ENCODE data around the gene SLC6A20. TPM values are rescaled to one million over a fixed set of nuclear protein-coding genes. Genes with fewer than 3 reads are reported as not detected.

The SLC6A20 gene
- total RNA-seq, 1 donor from 2014 or later: not detected

DNA sequence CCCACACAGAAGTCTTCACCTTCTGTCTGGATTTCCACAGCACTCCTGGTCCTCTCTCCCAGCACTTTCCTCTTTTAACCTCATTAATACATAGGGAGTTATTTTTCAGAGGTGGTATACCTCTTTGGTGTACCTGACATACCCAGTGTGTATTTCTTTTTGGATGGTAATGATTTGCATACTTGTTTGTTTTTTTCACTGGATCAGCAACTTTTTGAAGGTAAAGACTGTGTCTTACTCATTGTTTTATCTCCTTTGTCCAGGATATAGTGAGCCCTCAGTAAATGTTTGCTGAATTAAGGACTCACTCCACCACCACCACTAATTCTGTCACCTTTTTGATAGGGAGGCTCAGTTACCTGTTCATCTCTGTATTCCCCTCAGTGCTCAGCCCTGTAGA is 55.1 kb downstream of the SLC6A20 start:
- no peaks in the 10 kb centered on the region for H3K27me3 Mint-ChIP-seq (ENCODE audit: low read depth)
- no peak for DNase-seq (ENCODE audit: low spot score in 2 of 2, unreplicated experiment in 2 of 2)
- H3K9me3 Mint-ChIP-seq: no peaks in the 10 kb centered on the region
- no peaks in the 10 kb centered on the region for H3K4me1 Mint-ChIP-seq
- no peak overlapping the region for H3K27ac Mint-ChIP-seq
- H3K4me3 Mint-ChIP-seq: no peak overlapping the region
- peaks cover 36% of the 10 kb centered on the region for H3K36me3 Mint-ChIP-seq
- TF ChIP-seq, protein P1, sequence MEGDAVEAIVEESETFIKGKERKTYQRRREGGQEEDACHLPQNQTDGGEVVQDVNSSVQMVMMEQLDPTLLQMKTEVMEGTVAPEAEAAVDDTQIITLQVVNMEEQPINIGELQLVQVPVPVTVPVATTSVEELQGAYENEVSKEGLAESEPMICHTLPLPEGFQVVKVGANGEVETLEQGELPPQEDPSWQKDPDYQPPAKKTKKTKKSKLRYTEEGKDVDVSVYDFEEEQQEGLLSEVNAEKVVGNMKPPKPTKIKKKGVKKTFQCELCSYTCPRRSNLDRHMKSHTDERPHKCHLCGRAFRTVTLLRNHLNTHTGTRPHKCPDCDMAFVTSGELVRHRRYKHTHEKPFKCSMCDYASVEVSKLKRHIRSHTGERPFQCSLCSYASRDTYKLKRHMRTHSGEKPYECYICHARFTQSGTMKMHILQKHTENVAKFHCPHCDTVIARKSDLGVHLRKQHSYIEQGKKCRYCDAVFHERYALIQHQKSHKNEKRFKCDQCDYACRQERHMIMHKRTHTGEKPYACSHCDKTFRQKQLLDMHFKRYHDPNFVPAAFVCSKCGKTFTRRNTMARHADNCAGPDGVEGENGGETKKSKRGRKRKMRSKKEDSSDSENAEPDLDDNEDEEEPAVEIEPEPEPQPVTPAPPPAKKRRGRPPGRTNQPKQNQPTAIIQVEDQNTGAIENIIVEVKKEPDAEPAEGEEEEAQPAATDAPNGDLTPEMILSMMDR (IDR thresholded peaks at IDR 0.05; ENCODE audit: unreplicated experiment): no peak

DNA sequence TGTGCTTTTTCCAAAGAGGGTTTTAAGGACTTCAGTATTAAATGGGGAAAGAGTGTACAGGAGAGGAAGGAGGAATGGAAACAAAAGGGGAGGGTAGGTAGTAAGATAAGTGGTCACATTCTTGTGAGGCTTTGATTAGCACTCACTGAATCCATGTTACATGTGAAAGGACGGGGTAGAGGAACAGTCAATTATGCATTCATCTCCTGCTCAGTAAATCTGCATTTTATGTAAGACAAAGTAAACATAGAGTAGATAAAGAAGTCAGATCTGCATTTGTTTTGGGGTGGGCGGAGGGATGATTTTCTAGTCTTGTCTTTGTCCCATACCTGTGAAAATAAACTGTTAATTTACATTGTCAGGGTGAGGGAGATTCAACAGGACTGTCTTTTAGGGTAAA is 56.3 kb downstream of the SLC6A20 start:
- Mint-ChIP-seq H3K36me3 (peaks cover 45% of the 10 kb centered on the region), H3K4me3 (no peak overlapping the region), H3K27me3 (ENCODE audit: low read depth) (no peaks in the 10 kb centered on the region), H3K9me3 (no peaks in the 10 kb centered on the region), H3K27ac (no peak overlapping the region), H3K4me1 (no peaks in the 10 kb centered on the region)
- no peak for DNase-seq (ENCODE audit: low spot score in 2 of 2, unreplicated experiment in 2 of 2)
- TF ChIP-seq, protein P1 (IDR thresholded peaks at IDR 0.05; ENCODE audit: unreplicated experiment): no peak

DNA sequence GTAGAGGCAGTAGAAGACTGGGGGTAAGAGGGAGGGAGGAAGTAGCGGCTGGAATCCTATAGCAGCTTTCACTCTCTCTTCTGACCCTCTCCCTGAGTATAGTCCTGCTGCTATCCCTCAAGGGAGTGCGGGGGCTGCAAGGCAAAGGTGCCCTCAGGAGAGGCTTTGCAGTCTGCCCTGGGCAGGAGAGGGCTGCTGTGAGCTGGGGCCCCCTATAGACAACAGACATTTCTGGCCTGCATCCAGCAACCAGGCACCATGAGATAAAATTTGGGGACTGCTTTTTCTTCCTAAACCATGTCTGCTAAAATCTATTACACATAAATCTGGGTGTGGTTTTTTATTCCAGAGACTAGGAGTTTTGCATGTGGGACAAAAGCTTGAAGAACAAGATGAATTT is 59.1 kb downstream of the SLC6A20 start:
- Mint-ChIP-seq H3K4me3 (no peak overlapping the region), H3K27ac (no peak overlapping the region), H3K9me3 (no peaks in the 10 kb centered on the region), H3K36me3 (peaks cover 55% of the 10 kb centered on the region), H3K4me1 (no peaks in the 10 kb centered on the region), H3K27me3 (ENCODE audit: low read depth) (no peaks in the 10 kb centered on the region)
- TF ChIP-seq, protein P1 (IDR thresholded peaks at IDR 0.05; ENCODE audit: unreplicated experiment): no peak
- DNase-seq (ENCODE audit: low spot score in 2 of 2, unreplicated experiment in 2 of 2): no peak

DNA sequence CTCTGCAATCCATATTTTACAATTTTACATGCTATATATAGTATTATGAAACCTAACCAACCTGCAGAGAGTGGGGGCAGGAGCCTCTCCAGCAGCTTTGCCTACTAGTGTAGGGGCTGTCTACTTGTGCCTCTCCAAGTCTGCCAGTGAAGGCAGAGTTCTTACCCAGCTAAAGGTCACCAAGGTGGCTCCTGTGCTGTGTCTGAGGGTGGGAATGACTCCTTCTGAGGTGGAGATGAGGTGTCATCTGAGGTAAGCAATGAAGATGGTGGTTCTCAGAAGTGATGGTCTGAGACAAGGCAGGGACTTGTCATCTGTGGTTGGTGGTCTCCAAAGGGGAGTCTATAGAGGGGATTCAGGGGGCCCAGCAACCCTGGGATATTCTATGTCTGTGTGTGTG is 59.6 kb downstream of the SLC6A20 start:
- TF ChIP-seq, protein P1 (IDR thresholded peaks at IDR 0.05; ENCODE audit: unreplicated experiment): no peak
- Mint-ChIP-seq H3K27ac (no peak overlapping the region), H3K36me3 (peaks cover 55% of the 10 kb centered on the region), H3K9me3 (no peaks in the 10 kb centered on the region), H3K27me3 (ENCODE audit: low read depth) (no peaks in the 10 kb centered on the region), H3K4me3 (no peak overlapping the region), H3K4me1 (no peaks in the 10 kb centered on the region)
- DNase-seq (ENCODE audit: low spot score in 2 of 2, unreplicated experiment in 2 of 2): no peak

DNA sequence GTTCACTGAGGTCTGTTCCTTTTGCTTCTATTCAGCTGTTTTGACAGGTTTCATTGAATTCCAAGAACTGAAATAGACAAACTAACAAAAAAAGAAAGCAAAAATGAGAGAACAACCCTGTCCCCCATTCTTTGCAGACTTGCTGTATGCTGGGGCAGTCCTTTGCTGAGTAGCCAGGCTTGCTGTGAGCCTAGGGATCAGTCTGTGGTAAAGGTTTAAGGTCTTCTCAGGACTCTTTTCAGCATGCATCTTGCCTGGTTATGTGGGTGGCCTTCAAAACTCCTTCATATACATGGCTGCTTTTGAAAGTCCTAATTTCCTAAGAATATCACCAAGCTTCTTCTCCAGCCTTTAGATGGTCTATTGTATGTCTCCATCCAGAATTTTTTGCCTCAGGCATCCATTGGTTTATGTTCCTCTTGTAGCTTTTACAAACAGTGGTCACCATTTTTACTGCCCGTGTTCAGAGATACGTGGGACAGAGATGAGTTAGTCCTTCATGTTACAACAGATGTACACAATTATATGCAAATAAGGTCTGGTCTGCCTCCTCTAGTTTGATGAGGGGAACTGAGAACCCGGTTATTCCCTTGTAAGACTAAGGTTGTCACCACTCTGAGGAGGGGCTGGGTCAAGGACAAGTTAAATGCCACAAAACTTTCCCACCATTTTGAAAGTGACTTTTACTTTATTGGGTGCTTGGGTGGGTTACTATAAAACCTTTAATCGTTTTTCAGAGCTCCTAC is 65.8 kb downstream of the SLC6A20 start:
- Mint-ChIP-seq H3K4me1 (no peaks in the 10 kb centered on the region), H3K9me3 (peaks cover 7% of the 10 kb centered on the region), H3K4me3 (no peak overlapping the region), H3K27me3 (ENCODE audit: low read depth) (no peaks in the 10 kb centered on the region), H3K36me3 (peaks cover 56% of the 10 kb centered on the region), H3K27ac (no peak overlapping the region)
- no peak for DNase-seq (ENCODE audit: low spot score in 2 of 2, unreplicated experiment in 2 of 2)
- TF ChIP-seq, protein P1 (IDR thresholded peaks at IDR 0.05; ENCODE audit: unreplicated experiment): no peak
